ENCODE measurements around the gene ANGPTL5. TPM values are rescaled to one million over a fixed set of nuclear protein-coding genes. Genes with fewer than 3 reads are reported as not detected.

Gene ANGPTL5
- total and polyA plus RNA-seq, 2 experiments from 2014 or later, result not detected

DNA sequence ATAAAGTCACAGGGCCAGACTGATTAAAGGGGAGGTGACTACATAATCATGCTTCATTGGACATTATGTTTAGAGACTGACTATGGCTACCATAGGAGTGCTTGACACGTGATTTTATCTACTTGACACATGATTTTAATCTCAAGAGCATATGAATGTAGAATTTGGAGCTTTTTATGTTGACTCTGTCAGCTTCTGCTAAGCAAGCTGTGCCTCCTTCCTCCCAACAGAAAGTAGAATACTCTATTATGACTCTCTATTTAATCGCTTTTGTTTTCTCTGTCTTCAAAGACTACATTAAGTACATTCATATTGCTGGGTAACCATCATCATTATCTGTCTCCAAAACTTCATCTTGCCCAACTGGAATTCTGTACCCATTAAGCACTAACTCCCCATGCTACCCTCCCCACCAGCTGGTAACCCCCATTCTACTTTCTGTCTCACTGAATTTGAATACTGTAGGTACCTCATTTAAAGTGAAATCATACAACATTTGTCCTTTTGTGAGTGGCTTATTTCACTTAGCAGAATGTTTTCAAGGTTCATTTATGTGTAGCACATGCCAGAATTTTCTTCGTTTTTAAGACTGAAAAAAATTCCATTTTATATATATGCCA is 24.7 kb upstream of the ANGPTL5 start:
- H3F3A ChIP-seq (replicated peaks; ENCODE audit: low read depth), result no peaks in the 10 kb centered on the region
- H3K79me2 ChIP-seq (replicated peaks; ENCODE audit: insufficient read depth), result no peaks in the 10 kb centered on the region
- no peaks in the 10 kb centered on the region for H3K9me2 ChIP-seq (ENCODE audit: insufficient read depth)
- Mint-ChIP-seq H3K4me3 (no peak overlapping the region), H3K4me1 (0 out of 3 replicates have a peak, but pooled peaks cover 8% of the 10 kb centered on the region), H3K36me3 (ENCODE audit: low read depth) (no peaks in the 10 kb centered on the region), H3K9me3 (no peaks in the 10 kb centered on the region), H3K27me3 (ENCODE audit: insufficient read depth, low read depth, poor library complexity) (no peaks in the 10 kb centered on the region), H3K27ac (0 out of 2 replicates have a peak overlapping the region, but pooled peaks have one; percentile 18)
- no peak for ATAC-seq
- H3K4me3 ChIP-seq, result no peak overlapping the region
- H3K27me3 ChIP-seq (ENCODE audit: insufficient read depth), result no peaks in the 10 kb centered on the region
- peaks cover 4% of the 10 kb centered on the region; the same call in 1 of the 2 replicates for H3K4me1 ChIP-seq (ENCODE audit: insufficient read depth)
- no peak overlapping the region for H3K4me2 ChIP-seq
- TF ChIP-seq STAT1 (IDR thresholded peaks at IDR 0.05; ENCODE audit: unreplicated experiment), result no peak
- TF ChIP-seq EZH2 (IDR thresholded peaks at IDR 0.05; ENCODE audit: low read depth, unreplicated experiment), result no peak
- TF ChIP-seq, protein P1, sequence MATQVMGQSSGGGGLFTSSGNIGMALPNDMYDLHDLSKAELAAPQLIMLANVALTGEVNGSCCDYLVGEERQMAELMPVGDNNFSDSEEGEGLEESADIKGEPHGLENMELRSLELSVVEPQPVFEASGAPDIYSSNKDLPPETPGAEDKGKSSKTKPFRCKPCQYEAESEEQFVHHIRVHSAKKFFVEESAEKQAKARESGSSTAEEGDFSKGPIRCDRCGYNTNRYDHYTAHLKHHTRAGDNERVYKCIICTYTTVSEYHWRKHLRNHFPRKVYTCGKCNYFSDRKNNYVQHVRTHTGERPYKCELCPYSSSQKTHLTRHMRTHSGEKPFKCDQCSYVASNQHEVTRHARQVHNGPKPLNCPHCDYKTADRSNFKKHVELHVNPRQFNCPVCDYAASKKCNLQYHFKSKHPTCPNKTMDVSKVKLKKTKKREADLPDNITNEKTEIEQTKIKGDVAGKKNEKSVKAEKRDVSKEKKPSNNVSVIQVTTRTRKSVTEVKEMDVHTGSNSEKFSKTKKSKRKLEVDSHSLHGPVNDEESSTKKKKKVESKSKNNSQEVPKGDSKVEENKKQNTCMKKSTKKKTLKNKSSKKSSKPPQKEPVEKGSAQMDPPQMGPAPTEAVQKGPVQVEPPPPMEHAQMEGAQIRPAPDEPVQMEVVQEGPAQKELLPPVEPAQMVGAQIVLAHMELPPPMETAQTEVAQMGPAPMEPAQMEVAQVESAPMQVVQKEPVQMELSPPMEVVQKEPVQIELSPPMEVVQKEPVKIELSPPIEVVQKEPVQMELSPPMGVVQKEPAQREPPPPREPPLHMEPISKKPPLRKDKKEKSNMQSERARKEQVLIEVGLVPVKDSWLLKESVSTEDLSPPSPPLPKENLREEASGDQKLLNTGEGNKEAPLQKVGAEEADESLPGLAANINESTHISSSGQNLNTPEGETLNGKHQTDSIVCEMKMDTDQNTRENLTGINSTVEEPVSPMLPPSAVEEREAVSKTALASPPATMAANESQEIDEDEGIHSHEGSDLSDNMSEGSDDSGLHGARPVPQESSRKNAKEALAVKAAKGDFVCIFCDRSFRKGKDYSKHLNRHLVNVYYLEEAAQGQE (IDR thresholded peaks at IDR 0.05; ENCODE audit: unreplicated experiment), result no peak
- no peak for TF ChIP-seq POLR2AphosphoS5 (IDR thresholded peaks at IDR 0.05; ENCODE audit: low read depth)
- no peak for TF ChIP-seq ZNF114 (CRISPR knock-in tag; IDR thresholded peaks at IDR 0.05)
- TF ChIP-seq EZH2phosphoT487 (IDR thresholded peaks at IDR 0.05; ENCODE audit: unreplicated experiment), result no peak
- TF ChIP-seq, protein P2, sequence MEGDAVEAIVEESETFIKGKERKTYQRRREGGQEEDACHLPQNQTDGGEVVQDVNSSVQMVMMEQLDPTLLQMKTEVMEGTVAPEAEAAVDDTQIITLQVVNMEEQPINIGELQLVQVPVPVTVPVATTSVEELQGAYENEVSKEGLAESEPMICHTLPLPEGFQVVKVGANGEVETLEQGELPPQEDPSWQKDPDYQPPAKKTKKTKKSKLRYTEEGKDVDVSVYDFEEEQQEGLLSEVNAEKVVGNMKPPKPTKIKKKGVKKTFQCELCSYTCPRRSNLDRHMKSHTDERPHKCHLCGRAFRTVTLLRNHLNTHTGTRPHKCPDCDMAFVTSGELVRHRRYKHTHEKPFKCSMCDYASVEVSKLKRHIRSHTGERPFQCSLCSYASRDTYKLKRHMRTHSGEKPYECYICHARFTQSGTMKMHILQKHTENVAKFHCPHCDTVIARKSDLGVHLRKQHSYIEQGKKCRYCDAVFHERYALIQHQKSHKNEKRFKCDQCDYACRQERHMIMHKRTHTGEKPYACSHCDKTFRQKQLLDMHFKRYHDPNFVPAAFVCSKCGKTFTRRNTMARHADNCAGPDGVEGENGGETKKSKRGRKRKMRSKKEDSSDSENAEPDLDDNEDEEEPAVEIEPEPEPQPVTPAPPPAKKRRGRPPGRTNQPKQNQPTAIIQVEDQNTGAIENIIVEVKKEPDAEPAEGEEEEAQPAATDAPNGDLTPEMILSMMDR (conservative IDR thresholded peaks at IDR 0.05; ENCODE audit: low read depth in 2 of 2), result no peak
- TF ChIP-seq CREB1 (CRISPR knock-in tag; IDR thresholded peaks at IDR 0.05; ENCODE audit: low read depth), result no peak
- no peak for TF ChIP-seq JUNB (IDR thresholded peaks at IDR 0.05; ENCODE audit: unreplicated experiment)
- no peak for TF ChIP-seq ZNF331 (CRISPR knock-in tag; IDR thresholded peaks at IDR 0.05; ENCODE audit: low read depth)
- TF ChIP-seq, protein P3, sequence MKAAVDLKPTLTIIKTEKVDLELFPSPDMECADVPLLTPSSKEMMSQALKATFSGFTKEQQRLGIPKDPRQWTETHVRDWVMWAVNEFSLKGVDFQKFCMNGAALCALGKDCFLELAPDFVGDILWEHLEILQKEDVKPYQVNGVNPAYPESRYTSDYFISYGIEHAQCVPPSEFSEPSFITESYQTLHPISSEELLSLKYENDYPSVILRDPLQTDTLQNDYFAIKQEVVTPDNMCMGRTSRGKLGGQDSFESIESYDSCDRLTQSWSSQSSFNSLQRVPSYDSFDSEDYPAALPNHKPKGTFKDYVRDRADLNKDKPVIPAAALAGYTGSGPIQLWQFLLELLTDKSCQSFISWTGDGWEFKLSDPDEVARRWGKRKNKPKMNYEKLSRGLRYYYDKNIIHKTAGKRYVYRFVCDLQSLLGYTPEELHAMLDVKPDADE (IDR thresholded peaks at IDR 0.05), result no peak
- TF ChIP-seq, protein P4, sequence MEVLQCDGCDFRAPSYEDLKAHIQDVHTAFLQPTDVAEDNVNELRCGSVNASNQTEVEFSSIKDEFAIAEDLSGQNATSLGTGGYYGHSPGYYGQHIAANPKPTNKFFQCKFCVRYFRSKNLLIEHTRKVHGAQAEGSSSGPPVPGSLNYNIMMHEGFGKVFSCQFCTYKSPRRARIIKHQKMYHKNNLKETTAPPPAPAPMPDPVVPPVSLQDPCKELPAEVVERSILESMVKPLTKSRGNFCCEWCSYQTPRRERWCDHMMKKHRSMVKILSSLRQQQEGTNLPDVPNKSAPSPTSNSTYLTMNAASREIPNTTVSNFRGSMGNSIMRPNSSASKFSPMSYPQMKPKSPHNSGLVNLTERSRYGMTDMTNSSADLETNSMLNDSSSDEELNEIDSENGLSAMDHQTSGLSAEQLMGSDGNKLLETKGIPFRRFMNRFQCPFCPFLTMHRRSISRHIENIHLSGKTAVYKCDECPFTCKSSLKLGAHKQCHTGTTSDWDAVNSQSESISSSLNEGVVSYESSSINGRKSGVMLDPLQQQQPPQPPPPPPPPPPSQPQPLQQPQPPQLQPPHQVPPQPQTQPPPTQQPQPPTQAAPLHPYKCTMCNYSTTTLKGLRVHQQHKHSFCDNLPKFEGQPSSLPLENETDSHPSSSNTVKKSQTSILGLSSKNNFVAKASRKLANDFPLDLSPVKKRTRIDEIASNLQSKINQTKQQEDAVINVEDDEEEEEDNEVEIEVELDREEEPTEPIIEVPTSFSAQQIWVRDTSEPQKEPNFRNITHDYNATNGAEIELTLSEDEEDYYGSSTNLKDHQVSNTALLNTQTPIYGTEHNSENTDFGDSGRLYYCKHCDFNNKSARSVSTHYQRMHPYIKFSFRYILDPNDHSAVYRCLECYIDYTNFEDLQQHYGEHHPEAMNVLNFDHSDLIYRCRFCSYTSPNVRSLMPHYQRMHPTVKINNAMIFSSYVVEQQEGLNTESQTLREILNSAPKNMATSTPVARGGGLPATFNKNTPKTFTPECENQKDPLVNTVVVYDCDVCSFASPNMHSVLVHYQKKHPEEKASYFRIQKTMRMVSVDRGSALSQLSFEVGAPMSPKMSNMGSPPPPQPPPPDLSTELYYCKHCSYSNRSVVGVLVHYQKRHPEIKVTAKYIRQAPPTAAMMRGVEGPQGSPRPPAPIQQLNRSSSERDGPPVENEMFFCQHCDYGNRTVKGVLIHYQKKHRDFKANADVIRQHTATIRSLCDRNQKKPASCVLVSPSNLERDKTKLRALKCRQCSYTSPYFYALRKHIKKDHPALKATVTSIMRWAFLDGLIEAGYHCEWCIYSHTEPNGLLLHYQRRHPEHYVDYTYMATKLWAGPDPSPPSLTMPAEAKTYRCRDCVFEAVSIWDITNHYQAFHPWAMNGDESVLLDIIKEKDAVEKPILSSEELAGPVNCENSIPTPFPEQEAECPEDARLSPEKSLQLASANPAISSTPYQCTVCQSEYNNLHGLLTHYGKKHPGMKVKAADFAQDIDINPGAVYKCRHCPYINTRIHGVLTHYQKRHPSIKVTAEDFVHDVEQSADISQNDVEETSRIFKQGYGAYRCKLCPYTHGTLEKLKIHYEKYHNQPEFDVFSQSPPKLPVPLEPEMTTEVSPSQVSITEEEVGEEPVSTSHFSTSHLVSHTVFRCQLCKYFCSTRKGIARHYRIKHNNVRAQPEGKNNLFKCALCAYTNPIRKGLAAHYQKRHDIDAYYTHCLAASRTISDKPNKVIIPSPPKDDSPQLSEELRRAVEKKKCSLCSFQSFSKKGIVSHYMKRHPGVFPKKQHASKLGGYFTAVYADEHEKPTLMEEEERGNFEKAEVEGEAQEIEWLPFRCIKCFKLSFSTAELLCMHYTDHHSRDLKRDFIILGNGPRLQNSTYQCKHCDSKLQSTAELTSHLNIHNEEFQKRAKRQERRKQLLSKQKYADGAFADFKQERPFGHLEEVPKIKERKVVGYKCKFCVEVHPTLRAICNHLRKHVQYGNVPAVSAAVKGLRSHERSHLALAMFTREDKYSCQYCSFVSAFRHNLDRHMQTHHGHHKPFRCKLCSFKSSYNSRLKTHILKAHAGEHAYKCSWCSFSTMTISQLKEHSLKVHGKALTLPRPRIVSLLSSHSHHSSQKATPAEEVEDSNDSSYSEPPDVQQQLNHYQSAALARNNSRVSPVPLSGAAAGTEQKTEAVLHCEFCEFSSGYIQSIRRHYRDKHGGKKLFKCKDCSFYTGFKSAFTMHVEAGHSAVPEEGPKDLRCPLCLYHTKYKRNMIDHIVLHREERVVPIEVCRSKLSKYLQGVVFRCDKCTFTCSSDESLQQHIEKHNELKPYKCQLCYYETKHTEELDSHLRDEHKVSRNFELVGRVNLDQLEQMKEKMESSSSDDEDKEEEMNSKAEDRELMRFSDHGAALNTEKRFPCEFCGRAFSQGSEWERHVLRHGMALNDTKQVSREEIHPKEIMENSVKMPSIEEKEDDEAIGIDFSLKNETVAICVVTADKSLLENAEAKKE (CRISPR knock-in tag; IDR thresholded peaks at IDR 0.05), result no peak
- no peak overlapping the region for H3K27ac ChIP-seq (ENCODE audit: low read depth)
- no peaks in the 10 kb centered on the region for H4K20me1 ChIP-seq (replicated peaks; ENCODE audit: insufficient read depth)
- no peaks in the 10 kb centered on the region for H3K36me3 ChIP-seq (ENCODE audit: insufficient read depth)
- H2AFZ ChIP-seq, result no peak overlapping the region
- no peak for DNase-seq (ENCODE audit: low spot score)

All from GM23338 (cell line).